OCI-LY1 (cell line): ENCODE data around the gene GAS2L2.

Experiments
- H2AFZ ChIP-seq: fragments of 200-600 bp; sonication (generic), shearing (Covaris generic); 2 replicates; pipeline ENCODE4 v1.6.0; 2014; ENCODE audit warnings: antibody characterized with exemption, mild to moderate bottlenecking, low read length
- H3F3A ChIP-seq: fragments of 200-600 bp; sonication (generic), shearing (Covaris generic); 2 replicates; pipeline ENCODE4 v1.6.0; 2014; ENCODE audit warnings: mild to moderate bottlenecking, antibody characterized with exemption, low read length, moderate library complexity; ENCODE audit not compliant: insufficient read depth
- H3K27ac ChIP-seq: fragments of 200-600 bp; sonication (generic); 2 replicates; pipeline ENCODE4 v1.5.1; 2014; ENCODE audit warnings: low read length, mixed run types, mild to moderate bottlenecking, low read depth; ENCODE audit not compliant: poor library complexity, severe bottlenecking
- H3K27me3 ChIP-seq: fragments of 200-600 bp; sonication (generic); 2 replicates; pipeline ENCODE4 v1.6.0; 2014; ENCODE audit warnings: antibody characterized with exemption, mild to moderate bottlenecking, low read length, moderate library complexity; ENCODE audit not compliant: insufficient read depth
- H3K36me3 ChIP-seq: fragments of 200-600 bp; sonication (generic); 2 replicates; pipeline ENCODE4 v1.6.1; 2014; ENCODE audit warnings: mild to moderate bottlenecking, antibody characterized with exemption, low read length, moderate library complexity, mixed read lengths; ENCODE audit not compliant: insufficient read depth
- H3K4me1 ChIP-seq: fragments of 200-600 bp; sonication (generic); 2 replicates; pipeline ENCODE4 v1.5.1; 2014; ENCODE audit warnings: mild to moderate bottlenecking, low read length, moderate library complexity; ENCODE audit not compliant: insufficient read depth, severe bottlenecking
- H3K4me2 ChIP-seq: fragments of 200-600 bp; sonication (generic), shearing (Covaris generic); 2 replicates; pipeline ENCODE4 v1.6.1; 2014; ENCODE audit warnings: low read length
- H3K4me3 ChIP-seq: fragments of 200-600 bp; sonication (generic); 2 replicates; pipeline ENCODE4 v1.5.1; 2014; ENCODE audit warnings: low read length, low read depth, mild to moderate bottlenecking, mixed read lengths; ENCODE audit not compliant: poor library complexity, severe bottlenecking
- H3K79me2 ChIP-seq: fragments of 200-600 bp; shearing (Covaris generic); 2 replicates; pipeline ENCODE4 v1.6.1; 2016; ENCODE audit warnings: mixed run types, low read length, mixed read lengths; ENCODE audit not compliant: insufficient read depth
- H3K9ac ChIP-seq: fragments of 200-600 bp; sonication (generic), shearing (Covaris generic); 2 replicates; pipeline ENCODE4 v1.6.1; 2014; ENCODE audit warnings: mild to moderate bottlenecking, low read length, mixed read lengths
- H3K9me2 ChIP-seq: fragments of 200-600 bp; sonication (generic), shearing (Covaris generic); 2 replicates; pipeline ENCODE4 v1.6.1; 2014; ENCODE audit warnings: low read depth, mild to moderate bottlenecking, low read length, mixed read lengths
- H3K9me3 ChIP-seq: fragments of 200-600 bp; shearing (Covaris generic); 2 replicates; pipeline ENCODE4 v1.6.1; 2014; ENCODE audit warnings: low read length, mixed read lengths
- H4K20me1 ChIP-seq: fragments of 200-600 bp; sonication (generic), shearing (Covaris generic); 2 replicates; pipeline ENCODE4 v1.6.0; 2016; ENCODE audit warnings: mild to moderate bottlenecking, low read length; ENCODE audit not compliant: insufficient read depth
- CTCF ChIP-seq: fragments of 200-600 bp; sonication (generic), shearing (Covaris generic); IDR thresholded peaks from 2 replicates; pipeline ENCODE4 v1.5.1; 2017; ENCODE audit warnings: mild to moderate bottlenecking, antibody characterized with exemption, low read length, moderate library complexity, mixed read lengths
- EZH2 ChIP-seq: fragments of 200-600 bp; sonication (generic), shearing (Covaris generic); IDR thresholded peaks from 2 replicates; pipeline ENCODE4 v1.8.0; 2017; ENCODE audit warnings: borderline replicate concordance, mixed run types, mild to moderate bottlenecking, antibody characterized with exemption, low read length, moderate library complexity, mixed read lengths

Gene GAS2L2

GRCh38 chr17:35774499-35774898 is 21.5 kb upstream of the GAS2L2 start:
- 0 out of 2 replicates have a peak, but pooled peaks cover 5% of the 10 kb centered on the region for H3K27me3 ChIP-seq
- no peak for TF ChIP-seq CTCF
- TF ChIP-seq EZH2 = no peak
- no peaks in the 10 kb centered on the region for H3K4me1 ChIP-seq
- no peaks in the 10 kb centered on the region for H4K20me1 ChIP-seq
- H3K9ac ChIP-seq = no peak overlapping the region
- H3K9me3 ChIP-seq = no peaks in the 10 kb centered on the region
- H3K4me2 ChIP-seq = no peak overlapping the region
- no peaks in the 10 kb centered on the region for H3K79me2 ChIP-seq
- no peaks in the 10 kb centered on the region for H3K9me2 ChIP-seq
- no peaks in the 10 kb centered on the region for H3K36me3 ChIP-seq
- no peak overlapping the region for H2AFZ ChIP-seq
- H3K27ac ChIP-seq = no peak overlapping the region
- no peak overlapping the region for H3K4me3 ChIP-seq
- no peaks in the 10 kb centered on the region for H3F3A ChIP-seq

GRCh38 chr17:35773679-35774425 is 20.8 kb upstream of the GAS2L2 start:
- Histone ChIP-seq H3K27ac (no peak overlapping the region), H3K27me3 (0 out of 2 replicates have a peak, but pooled peaks cover 5% of the 10 kb centered on the region), H2AFZ (no peak overlapping the region), H4K20me1 (no peaks in the 10 kb centered on the region), H3K9me2 (no peaks in the 10 kb centered on the region), H3K36me3 (no peaks in the 10 kb centered on the region), H3K9me3 (no peaks in the 10 kb centered on the region), H3K9ac (no peak overlapping the region), H3K4me1 (no peaks in the 10 kb centered on the region), H3K79me2 (no peaks in the 10 kb centered on the region), H3F3A (no peaks in the 10 kb centered on the region), H3K4me2 (no peak overlapping the region), H3K4me3 (no peak overlapping the region)
- TF ChIP-seq CTCF (no peak), EZH2 (no peak)

DNA sequence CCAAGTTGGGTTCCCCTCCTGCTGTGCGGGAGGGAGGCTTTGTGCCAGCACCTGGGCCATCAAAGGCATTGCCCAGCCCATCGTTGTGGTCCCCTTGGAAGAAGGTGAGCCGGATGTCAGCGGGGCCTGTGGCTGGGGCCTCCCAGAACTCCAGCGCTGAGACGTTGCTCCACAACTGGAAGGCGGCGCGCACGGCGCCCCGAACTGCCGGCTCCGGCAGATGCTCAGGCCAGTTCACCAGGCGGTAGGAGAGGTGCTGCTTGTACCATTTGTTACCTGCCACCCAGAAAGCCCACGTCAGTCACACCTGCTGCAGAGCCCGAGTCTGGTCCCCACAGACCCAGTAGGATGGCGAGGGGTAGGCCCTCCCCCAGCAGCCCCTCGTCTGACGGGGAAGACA is 20.1 kb upstream of the GAS2L2 start:
- no peaks in the 10 kb centered on the region for H4K20me1 ChIP-seq
- H2AFZ ChIP-seq = no peak overlapping the region
- no peaks in the 10 kb centered on the region for H3K79me2 ChIP-seq
- no peaks in the 10 kb centered on the region for H3K4me1 ChIP-seq
- no peaks in the 10 kb centered on the region for H3K36me3 ChIP-seq
- 0 out of 2 replicates have a peak, but pooled peaks cover 5% of the 10 kb centered on the region for H3K27me3 ChIP-seq
- H3K9ac ChIP-seq = no peak overlapping the region
- H3K9me3 ChIP-seq = no peaks in the 10 kb centered on the region
- H3K4me3 ChIP-seq = no peak overlapping the region
- no peak overlapping the region for H3K4me2 ChIP-seq
- H3K27ac ChIP-seq = no peak overlapping the region
- H3K9me2 ChIP-seq = no peaks in the 10 kb centered on the region
- no peaks in the 10 kb centered on the region for H3F3A ChIP-seq
- TF ChIP-seq CTCF (no peak), EZH2 (no peak)
